GM18858 (cell line): ENCODE results near the gene ANGPTL7.

Experiments
- ATAC-seq: cut with Tn5 transposase; IDR thresholded peaks from one replicate; pipeline ENCODE4 v1.9.1; 2021; ENCODE audit not compliant: unreplicated experiment

Gene ANGPTL7

DNA sequence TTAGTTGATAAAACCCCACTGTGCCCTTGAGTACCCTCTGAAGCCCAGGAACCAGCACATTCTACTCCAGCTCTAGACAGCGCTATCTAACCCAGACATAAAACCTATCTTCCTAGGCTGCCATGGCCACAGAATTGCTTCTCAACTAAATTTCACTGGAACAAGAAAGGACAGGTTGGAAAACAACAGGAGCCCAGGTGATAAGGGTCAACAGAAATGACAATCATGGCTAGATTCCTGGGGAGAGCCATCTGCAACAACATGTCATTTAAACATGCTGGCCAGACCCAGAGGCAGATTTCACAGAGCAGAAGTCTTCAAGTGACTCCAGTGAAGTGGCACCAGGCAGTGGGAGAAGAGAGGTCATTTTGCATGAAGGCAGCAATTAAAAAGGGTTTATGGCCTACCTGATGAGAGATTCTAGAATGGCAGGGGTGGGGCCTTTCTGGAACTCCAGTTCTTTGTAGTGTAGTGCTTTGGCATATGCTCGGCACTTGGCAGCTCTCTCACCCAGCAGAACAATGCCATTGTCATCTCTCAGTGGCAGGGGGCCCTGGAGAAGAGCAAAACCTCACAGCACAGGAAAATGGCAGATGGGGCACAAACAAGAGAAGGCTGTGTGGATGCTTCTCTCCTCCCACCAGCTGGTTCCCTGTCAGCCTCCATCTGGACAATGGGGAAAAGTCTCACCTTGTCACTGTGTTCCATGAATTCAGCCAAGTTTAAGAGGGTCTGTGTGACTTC, 9.9 kb downstream of the ANGPTL7 start:
- no peak for ATAC-seq

- no peak for ATAC-seq
Measured at GRCh38 chr1:11204396-11205190, 15.4 kb downstream of the ANGPTL7 start.

DNA sequence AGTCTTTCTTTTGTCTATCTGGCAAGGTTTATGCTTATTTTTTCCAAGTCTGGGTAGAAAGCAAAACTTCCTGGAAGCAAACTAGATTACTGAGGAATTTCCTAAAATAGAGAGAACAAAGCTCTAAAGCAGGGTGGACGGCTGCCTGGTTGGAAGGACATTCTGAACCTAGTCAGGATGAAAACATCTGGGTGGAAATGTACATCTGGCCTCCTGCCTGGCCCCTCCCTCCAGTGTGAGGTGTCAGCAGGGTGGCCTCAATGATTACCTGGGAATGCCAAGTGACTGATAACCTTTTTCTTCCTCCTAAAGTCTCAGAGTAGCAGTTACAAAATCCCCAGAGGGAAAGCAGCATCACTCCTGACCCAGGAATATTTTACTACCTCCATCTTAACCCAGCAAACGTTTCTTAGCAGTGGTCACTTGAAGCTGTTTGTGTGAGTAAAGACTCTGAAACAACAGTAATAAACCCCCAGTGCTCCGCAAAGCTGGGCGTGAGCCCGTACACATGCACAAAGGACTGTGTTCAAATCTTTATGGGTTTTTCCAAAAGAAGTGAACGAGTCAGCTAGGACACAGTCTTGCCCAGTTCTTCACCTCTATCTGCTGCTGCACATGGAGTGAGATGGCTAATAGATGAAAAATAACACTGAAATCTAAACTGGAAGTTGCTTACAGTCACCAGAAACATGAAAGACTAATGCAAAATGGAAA, 18.9 kb downstream of the ANGPTL7 start:
- ATAC-seq: no peak

GRCh38 chr1:11211461-11211860, 22.3 kb downstream of the ANGPTL7 start:
- no peak for ATAC-seq

GRCh38 chr1:11211925-11212587, 22.9 kb downstream of the ANGPTL7 start:
- ATAC-seq: no peak

DNA sequence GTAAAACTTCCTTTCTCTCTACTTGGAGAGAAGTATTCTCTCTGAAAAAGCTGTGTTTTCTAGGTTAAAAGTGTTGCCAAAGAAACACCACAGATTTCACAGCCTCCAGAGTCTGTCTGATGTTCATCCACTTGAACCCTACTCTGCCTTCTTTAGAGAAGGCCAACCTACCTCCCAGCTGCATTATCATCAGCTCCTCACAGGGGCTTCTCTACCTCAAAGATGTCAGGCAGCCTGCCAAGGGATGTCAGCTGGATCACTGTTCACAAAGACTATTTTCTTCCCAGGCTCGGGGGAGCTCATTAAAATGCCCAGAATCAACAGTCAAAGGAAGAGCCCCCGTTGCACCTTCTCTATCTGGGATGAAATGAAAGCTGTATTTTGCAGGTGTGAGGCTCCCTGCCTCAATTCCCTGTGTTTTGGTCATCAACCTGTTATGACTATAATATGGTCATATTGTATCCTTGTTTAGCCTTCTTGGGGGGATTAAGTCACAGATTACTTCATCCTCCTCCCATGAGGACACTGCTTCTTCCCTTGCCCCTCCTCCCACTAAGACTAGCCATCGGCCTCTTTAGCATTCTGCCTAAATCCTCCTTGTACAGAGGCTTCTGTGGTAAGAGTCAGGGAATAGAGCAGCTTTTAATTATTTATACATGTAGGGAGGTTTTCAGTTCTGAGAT, 25.7 kb downstream of the ANGPTL7 start:
- no peak for ATAC-seq

DNA sequence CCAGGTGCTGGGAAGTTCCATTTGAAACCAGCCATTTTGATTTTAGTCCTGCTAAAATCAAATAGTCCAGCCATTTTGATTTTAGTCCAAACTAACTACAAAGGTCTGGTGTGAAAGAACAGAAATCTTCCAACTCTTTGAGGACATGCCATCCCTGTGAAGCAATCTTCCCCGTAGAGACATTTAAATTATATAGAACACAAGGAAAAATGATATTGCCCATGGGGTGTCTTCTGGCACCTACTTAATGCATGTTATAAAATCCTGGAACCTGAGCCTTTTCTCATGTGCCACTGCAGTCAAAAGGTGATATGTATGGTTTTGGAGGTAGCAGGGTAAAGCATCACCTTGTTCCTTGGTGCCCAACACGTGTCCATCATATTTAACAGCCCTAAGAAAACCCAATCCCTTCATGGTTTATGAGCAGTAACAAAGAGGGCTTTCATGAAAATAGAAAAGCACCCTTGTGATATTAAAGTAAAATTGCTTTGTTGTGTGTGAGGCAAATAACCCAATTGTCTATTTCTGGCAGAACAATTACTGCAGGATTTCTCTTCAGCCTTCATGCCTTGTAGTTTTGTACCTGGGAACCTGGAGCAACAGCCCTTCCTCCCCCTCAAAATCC, 26.3 kb downstream of the ANGPTL7 start:
- ATAC-seq: no peak

GRCh38 chr1:11216074-11216473, 26.9 kb downstream of the ANGPTL7 start:
- ATAC-seq: no peak

GRCh38 chr1:11227106-11228077, 38.2 kb downstream of the ANGPTL7 start:
- ATAC-seq: no peak

- ATAC-seq: no peak
Measured at GRCh38 chr1:11229203-11229602, 40.0 kb downstream of the ANGPTL7 start.

- ATAC-seq: no peak
Measured at GRCh38 chr1:11233208-11233607, 44.1 kb downstream of the ANGPTL7 start.

DNA sequence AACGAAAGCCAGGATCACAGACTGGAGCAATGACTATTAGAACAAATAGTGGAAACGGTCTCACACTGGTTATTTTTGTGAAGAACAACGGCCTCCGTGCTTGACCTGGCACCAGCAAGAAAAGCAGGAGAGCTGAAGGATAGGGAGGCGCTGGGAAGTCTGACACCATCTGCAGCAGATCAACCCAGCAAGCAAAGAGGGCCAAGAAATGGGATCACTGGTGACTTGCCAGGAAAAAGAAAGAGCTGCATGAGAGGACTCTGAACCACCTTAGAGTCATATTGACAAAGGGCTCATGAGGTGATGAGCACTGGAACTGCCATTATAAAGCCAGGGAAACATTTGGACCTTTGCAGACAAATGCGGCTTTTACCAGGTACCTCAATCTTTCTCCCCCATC, 48.2 kb downstream of the ANGPTL7 start:
- no peak for ATAC-seq

- ATAC-seq: no peak
Measured at GRCh38 chr1:11238311-11238710, 49.2 kb downstream of the ANGPTL7 start.

DNA sequence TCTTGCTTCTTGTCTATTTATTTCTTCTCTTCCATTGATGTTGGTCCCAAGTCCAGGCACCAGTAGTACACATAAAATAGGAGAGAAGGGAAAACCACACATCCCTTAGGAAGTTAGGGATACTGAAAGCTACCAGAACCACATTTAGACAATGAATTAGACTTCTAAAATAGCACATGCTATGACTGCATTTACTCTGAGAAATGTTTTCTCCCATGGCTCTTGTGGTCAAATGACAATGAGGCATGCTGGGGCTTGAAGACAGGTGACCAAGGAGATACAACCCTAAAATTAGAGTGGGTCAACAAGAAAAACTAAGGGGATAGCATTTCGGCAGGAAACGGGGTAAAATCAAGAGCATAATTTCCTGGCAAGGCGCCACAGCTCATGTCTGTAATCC, 56.1 kb downstream of the ANGPTL7 start:
- ATAC-seq: no peak
